Muscle layer of colon (tissue), 2 donors: ENCODE results near the gene RNF25.

ENCODE experiments used
- H3K27ac ChIP-seq: one replicate; pipeline ENCODE4 v1.7.0; 2013; ENCODE audit warnings: low read depth, mild to moderate bottlenecking, low read length, moderate library complexity
- H3K27me3 ChIP-seq, 2 donors: one replicate each; pipeline ENCODE4 v1.7.0; 2013; ENCODE audit warnings: low read length in 2 of 2, mild to moderate bottlenecking in 2 of 2; ENCODE audit not compliant: insufficient read depth in 2 of 2, control insufficient read depth in 1 of 2
- H3K36me3 ChIP-seq: one replicate; pipeline ENCODE4 v1.7.0; 2013; ENCODE audit warnings: mild to moderate bottlenecking, low read length; ENCODE audit not compliant: insufficient read depth
- H3K4me1 ChIP-seq: one replicate; pipeline ENCODE4 v1.7.0; 2013; ENCODE audit warnings: mild to moderate bottlenecking, low read length; ENCODE audit not compliant: insufficient read depth
- H3K4me3 ChIP-seq, 2 donors: one replicate each; pipeline ENCODE4 v1.7.0; 2013; ENCODE audit warnings: low read length in 2 of 2, low read depth in 1 of 2, mild to moderate bottlenecking in 1 of 2, moderate library complexity in 1 of 2
- H3K9ac ChIP-seq: one replicate; pipeline ENCODE4 v1.7.0; 2013; ENCODE audit warnings: low read length
- H3K9me3 ChIP-seq: one replicate; pipeline ENCODE4 v1.7.0; 2013; ENCODE audit warnings: mild to moderate bottlenecking, low read length
- donor health status: abdominal sarcoma.
- donor health status: Adenocarcinoma of cecum.

RNF25 gene

GRCh38 chr2:218644721-218645120, 27.1 kb downstream of the RNF25 start:
- H3K27ac ChIP-seq, result no peak overlapping the region
- no peak overlapping the region for H3K9ac ChIP-seq
- no peaks in the 10 kb centered on the region for H3K9me3 ChIP-seq
- no peak overlapping the region for H3K4me3 ChIP-seq
- H3K36me3 ChIP-seq, result peaks cover 78% of the 10 kb centered on the region
- H3K27me3 ChIP-seq, result no peaks in the 10 kb centered on the region
- no peaks in the 10 kb centered on the region for H3K4me1 ChIP-seq

GRCh38 chr2:218643751-218644310, 28.0 kb downstream of the RNF25 start:
- Histone ChIP-seq H3K4me3 (no peak overlapping the region), H3K27me3 (no peaks in the 10 kb centered on the region), H3K9me3 (no peaks in the 10 kb centered on the region), H3K4me1 (no peaks in the 10 kb centered on the region), H3K9ac (no peak overlapping the region), H3K36me3 (peaks cover 71% of the 10 kb centered on the region), H3K27ac (no peak overlapping the region)

- Histone ChIP-seq H3K9me3 (no peaks in the 10 kb centered on the region), H3K36me3 (peaks cover 72% of the 10 kb centered on the region), H3K27me3 (no peaks in the 10 kb centered on the region), H3K4me3 (no peak overlapping the region), H3K4me1 (no peaks in the 10 kb centered on the region), H3K9ac (no peak overlapping the region), H3K27ac (no peak overlapping the region)
These were observed 29.0 kb downstream of the RNF25 start for GRCh38 chr2:218642786-218643185.

- Histone ChIP-seq H3K9me3 (no peaks in the 10 kb centered on the region), H3K4me1 (no peaks in the 10 kb centered on the region), H3K36me3 (peaks cover 72% of the 10 kb centered on the region), H3K4me3 (no peak overlapping the region), H3K9ac (no peak overlapping the region), H3K27me3 (no peaks in the 10 kb centered on the region), H3K27ac (no peak overlapping the region)
These were observed 29.6 kb downstream of the RNF25 start for GRCh38 chr2:218642121-218642656.

- Histone ChIP-seq H3K4me3 (no peak overlapping the region), H3K27ac (no peak overlapping the region), H3K36me3 (peaks cover 75% of the 10 kb centered on the region)
These were observed 33.4 kb downstream of the RNF25 start for GRCh38 chr2:218638372-218638771.

GRCh38 chr2:218635719-218636118, 36.1 kb downstream of the RNF25 start:
- Histone ChIP-seq H3K4me3 (no peak overlapping the region), H3K36me3 (peaks cover 81% of the 10 kb centered on the region)

More at GRCh38 chr2:218638372-218638771, 33.4 kb downstream of the RNF25 start:
- H3K9me3 ChIP-seq, result no peaks in the 10 kb centered on the region
- no peaks in the 10 kb centered on the region for H3K27me3 ChIP-seq
- H3K9ac ChIP-seq, result no peak overlapping the region
- no peaks in the 10 kb centered on the region for H3K4me1 ChIP-seq

GRCh38 chr2:218631837-218632236, 40.0 kb downstream of the RNF25 start:
- Histone ChIP-seq H3K36me3 (peaks cover 65% of the 10 kb centered on the region), H3K9me3 (no peaks in the 10 kb centered on the region), H3K9ac (no peak overlapping the region), H3K4me3 (no peak overlapping the region), H3K4me1 (no peaks in the 10 kb centered on the region), H3K27ac (no peak overlapping the region), H3K27me3 (no peaks in the 10 kb centered on the region)

More at GRCh38 chr2:218635719-218636118, 36.1 kb downstream of the RNF25 start:
- H3K27me3 ChIP-seq, result no peaks in the 10 kb centered on the region
- no peak overlapping the region for H3K9ac ChIP-seq
- H3K4me1 ChIP-seq, result no peaks in the 10 kb centered on the region
- no peak overlapping the region for H3K27ac ChIP-seq
- no peaks in the 10 kb centered on the region for H3K9me3 ChIP-seq

GRCh38 chr2:218627939-218628338, 43.9 kb downstream of the RNF25 start:
- Histone ChIP-seq H3K27me3 (no peaks in the 10 kb centered on the region), H3K9ac (no peak overlapping the region), H3K27ac (no peak overlapping the region), H3K36me3 (peaks cover 33% of the 10 kb centered on the region), H3K9me3 (no peaks in the 10 kb centered on the region), H3K4me1 (no peaks in the 10 kb centered on the region), H3K4me3 (no peak overlapping the region)

GRCh38 chr2:218626369-218626768, 45.4 kb downstream of the RNF25 start:
- Histone ChIP-seq H3K27ac (no peak overlapping the region), H3K9ac (no peak overlapping the region), H3K9me3 (no peaks in the 10 kb centered on the region), H3K36me3 (peaks cover 23% of the 10 kb centered on the region), H3K4me1 (no peaks in the 10 kb centered on the region), H3K27me3 (no peaks in the 10 kb centered on the region), H3K4me3 (no peak overlapping the region)

GRCh38 chr2:218623366-218623705, 48.5 kb downstream of the RNF25 start:
- Histone ChIP-seq H3K27me3 (no peaks in the 10 kb centered on the region), H3K9me3 (no peaks in the 10 kb centered on the region), H3K9ac (no peak overlapping the region), H3K4me1 (no peaks in the 10 kb centered on the region), H3K27ac (no peak overlapping the region), H3K4me3 (no peak overlapping the region), H3K36me3 (peaks cover 17% of the 10 kb centered on the region)

- no peaks in the 10 kb centered on the region for H3K9me3 ChIP-seq
- no peaks in the 10 kb centered on the region for H3K27me3 ChIP-seq
- H3K9ac ChIP-seq, result no peak overlapping the region
- no peaks in the 10 kb centered on the region for H3K4me1 ChIP-seq
- no peak overlapping the region for H3K4me3 ChIP-seq
- H3K36me3 ChIP-seq, result peaks cover 13% of the 10 kb centered on the region
- H3K27ac ChIP-seq, result no peak overlapping the region
These were observed 49.0 kb downstream of the RNF25 start for GRCh38 chr2:218622606-218623365.

GRCh38 chr2:218621007-218621406, 50.8 kb downstream of the RNF25 start:
- Histone ChIP-seq H3K27ac (no peak overlapping the region), H3K4me1 (peaks cover 6% of the 10 kb centered on the region)

More at GRCh38 chr2:218621007-218621406, 50.8 kb downstream of the RNF25 start:
- no peaks in the 10 kb centered on the region for H3K27me3 ChIP-seq
- H3K9ac ChIP-seq, result no peak overlapping the region
- H3K4me3 ChIP-seq, result no peak overlapping the region
- peaks cover 13% of the 10 kb centered on the region for H3K36me3 ChIP-seq
- no peaks in the 10 kb centered on the region for H3K9me3 ChIP-seq
